ENCODE data around the gene CARMIL1.

DNA sequence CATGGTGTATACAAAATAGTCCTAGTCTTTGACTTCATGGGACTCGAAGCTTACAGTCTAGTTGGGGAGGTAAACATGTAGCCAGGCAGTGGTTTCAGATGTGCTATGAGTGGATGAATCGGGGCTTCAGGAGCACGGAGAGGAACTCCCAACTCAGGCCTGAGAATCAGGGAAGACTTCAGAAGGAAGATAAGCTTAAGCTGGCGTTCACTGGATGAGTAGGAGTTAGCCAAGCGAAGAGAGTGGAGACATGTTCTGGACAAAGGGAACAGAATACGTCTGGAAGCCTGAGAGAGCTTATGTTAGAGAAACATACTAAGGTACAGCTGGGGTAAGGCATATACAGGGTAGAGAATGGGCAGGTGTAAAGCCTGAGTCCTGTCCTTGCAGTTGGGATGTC lies 8.8 kb downstream of the CARMIL1 start:
- TF ChIP-seq POLR2A (IDR thresholded peaks at IDR 0.05; ENCODE audit: low read depth, low read length) (no peak), POLR2AphosphoS5 (IDR thresholded peaks at IDR 0.05; ENCODE audit: low read depth, low read length) (no peak), TAF1 (IDR thresholded peaks at IDR 0.05; ENCODE audit: low read depth, low read length) (no peak), SPI1 (IDR thresholded peaks at IDR 0.05; ENCODE audit: low read depth, low read length) (no peak)
